ENCODE data around the gene CEP85. TPM values are rescaled to one million over a fixed set of nuclear protein-coding genes. Genes with fewer than 3 reads are reported as not detected.

The CEP85 gene
- total RNA-seq, 1 experiment from 2014 or later, result 38.6 TPM

GRCh38 chr1:26190373-26190987, 43.5 kb upstream of the CEP85 start, which contains the start of gene CATSPER4:
TSS of gene CATSPER4 (plus strand) at chr1:26190602. CDS start at chr1:26190628, 26 bp downstream.
- no peak within 1 kb of the TSS for H4K91ac ChIP-seq (ENCODE audit: insufficient read length, low read depth, low read length)
- H3K27me3 ChIP-seq (ENCODE audit: insufficient read depth, low read length), result no peaks in the 10 kb centered on the region
- H2BK5ac ChIP-seq (ENCODE audit: insufficient read length, low read length), result no peak within 1 kb of the TSS
- no peaks in the 10 kb centered on the region for H3K9me3 ChIP-seq (ENCODE audit: control insufficient read depth, low read depth, low read length)
- no peaks in the 10 kb centered on the region for H3K23me2 ChIP-seq (ENCODE audit: insufficient read length, low read depth, low read length, poor library complexity, severe bottlenecking)
- Mint-ChIP-seq H3K9me3 (no peaks in the 10 kb centered on the region), H3K36me3 (ENCODE audit: insufficient read depth in 1 of 3, low read depth in 3 of 3) (peaks cover 5 to 25% (median 11%) of the 10 kb centered on the region in 3 experiments; a peak in 5 of 7 replicates), H3K27me3 (ENCODE audit: low read depth) (peaks cover 2% of the 10 kb centered on the region), H3K4me1 (peaks cover 13 to 19% of the 10 kb centered on the region in 2 experiments), H3K4me3 (peak within 1 kb of the TSS in 1 of 2 experiments; percentile 7; a peak in 1 of 5 replicates), H3K27ac (peak within 1 kb of the TSS; percentile 44 to 93 (median 92); a peak in 5 of 7 replicates)
- H3K4me1 ChIP-seq (ENCODE audit: insufficient read depth, low read length), result no peaks in the 10 kb centered on the region
- no peak within 1 kb of the TSS for H2BK15ac ChIP-seq (ENCODE audit: low read depth, low read length)
- no peak within 1 kb of the TSS for H2BK120ac ChIP-seq (ENCODE audit: low read depth, low read length, poor library complexity, severe bottlenecking)
- no peak within 1 kb of the TSS for H3K23ac ChIP-seq (ENCODE audit: insufficient read length, low read depth, low read length)
- no peaks in the 10 kb centered on the region for H3K79me2 ChIP-seq (ENCODE audit: insufficient read depth, low read length)
- H3K56ac ChIP-seq (ENCODE audit: insufficient read length, low read depth, low read length), result no peak within 1 kb of the TSS
- H3K14ac ChIP-seq (ENCODE audit: insufficient read depth, low read length), result no peak within 1 kb of the TSS
- H2AK5ac ChIP-seq (ENCODE audit: insufficient read length, low read length), result no peak within 1 kb of the TSS
- H3T11ph ChIP-seq (ENCODE audit: low read length), result no peak within 1 kb of the TSS
- H2BK12ac ChIP-seq (ENCODE audit: insufficient read length, low read depth, low read length), result no peak within 1 kb of the TSS
- H2BK20ac ChIP-seq (ENCODE audit: low read depth, low read length, poor library complexity, severe bottlenecking), result no peak within 1 kb of the TSS
- no peak within 1 kb of the TSS for H3K9ac ChIP-seq (ENCODE audit: extremely low read depth, insufficient read length, low read length)
- H3K18ac ChIP-seq (ENCODE audit: insufficient read length, low read depth, low read length), result peak within 1 kb of the TSS; percentile 29
- TF ChIP-seq, protein P1, sequence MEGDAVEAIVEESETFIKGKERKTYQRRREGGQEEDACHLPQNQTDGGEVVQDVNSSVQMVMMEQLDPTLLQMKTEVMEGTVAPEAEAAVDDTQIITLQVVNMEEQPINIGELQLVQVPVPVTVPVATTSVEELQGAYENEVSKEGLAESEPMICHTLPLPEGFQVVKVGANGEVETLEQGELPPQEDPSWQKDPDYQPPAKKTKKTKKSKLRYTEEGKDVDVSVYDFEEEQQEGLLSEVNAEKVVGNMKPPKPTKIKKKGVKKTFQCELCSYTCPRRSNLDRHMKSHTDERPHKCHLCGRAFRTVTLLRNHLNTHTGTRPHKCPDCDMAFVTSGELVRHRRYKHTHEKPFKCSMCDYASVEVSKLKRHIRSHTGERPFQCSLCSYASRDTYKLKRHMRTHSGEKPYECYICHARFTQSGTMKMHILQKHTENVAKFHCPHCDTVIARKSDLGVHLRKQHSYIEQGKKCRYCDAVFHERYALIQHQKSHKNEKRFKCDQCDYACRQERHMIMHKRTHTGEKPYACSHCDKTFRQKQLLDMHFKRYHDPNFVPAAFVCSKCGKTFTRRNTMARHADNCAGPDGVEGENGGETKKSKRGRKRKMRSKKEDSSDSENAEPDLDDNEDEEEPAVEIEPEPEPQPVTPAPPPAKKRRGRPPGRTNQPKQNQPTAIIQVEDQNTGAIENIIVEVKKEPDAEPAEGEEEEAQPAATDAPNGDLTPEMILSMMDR (conservative IDR thresholded peaks at IDR 0.05), result peak; percentile 77
- H4K8ac ChIP-seq (replicated peaks; ENCODE audit: insufficient read length, low read depth, low read length), result no peak within 1 kb of the TSS
- H3K4me2 ChIP-seq (ENCODE audit: insufficient read depth, insufficient read length, low read length), result no peak within 1 kb of the TSS
- no peak within 1 kb of the TSS for H3K4ac ChIP-seq (ENCODE audit: low read depth, low read length)
- H4K5ac ChIP-seq (ENCODE audit: insufficient read length, low read depth, low read length), result no peak within 1 kb of the TSS
- H2AFZ ChIP-seq (ENCODE audit: low read length), result no peak within 1 kb of the TSS
- no peak within 1 kb of the TSS for H3K27ac ChIP-seq (ENCODE audit: insufficient read length, low read depth, low read length)
- peak; percentile 91 for DNase-seq
- no peaks in the 10 kb centered on the region for H3K79me1 ChIP-seq (ENCODE audit: insufficient read depth, low read depth, low read length, poor library complexity, severe bottlenecking)
- WGBS (ENCODE audit: extremely low coverage, insufficient read length, low lambda C conversion rate), result no CpG with 5 or more reads among the region's 16 CpGs
- no peaks in the 10 kb centered on the region for H4K20me1 ChIP-seq (ENCODE audit: control insufficient read depth, insufficient read depth, insufficient read length)
